IPS DF 4.7 (cell line): ENCODE data around the gene DHFR2.
"Not testable (repeated sequence)": the region's sequence is repeated elsewhere in the genome, so short reads cannot be mapped to it uniquely, and the experiment has no call there.

Source experiments
- DNase-seq: peaks from one replicate; pipeline ENCODE4 v3.0.0-alpha.2; 2013; ENCODE audit warnings: low spot score; ENCODE audit errors: extremely low read depth

Gene DHFR2

DNA sequence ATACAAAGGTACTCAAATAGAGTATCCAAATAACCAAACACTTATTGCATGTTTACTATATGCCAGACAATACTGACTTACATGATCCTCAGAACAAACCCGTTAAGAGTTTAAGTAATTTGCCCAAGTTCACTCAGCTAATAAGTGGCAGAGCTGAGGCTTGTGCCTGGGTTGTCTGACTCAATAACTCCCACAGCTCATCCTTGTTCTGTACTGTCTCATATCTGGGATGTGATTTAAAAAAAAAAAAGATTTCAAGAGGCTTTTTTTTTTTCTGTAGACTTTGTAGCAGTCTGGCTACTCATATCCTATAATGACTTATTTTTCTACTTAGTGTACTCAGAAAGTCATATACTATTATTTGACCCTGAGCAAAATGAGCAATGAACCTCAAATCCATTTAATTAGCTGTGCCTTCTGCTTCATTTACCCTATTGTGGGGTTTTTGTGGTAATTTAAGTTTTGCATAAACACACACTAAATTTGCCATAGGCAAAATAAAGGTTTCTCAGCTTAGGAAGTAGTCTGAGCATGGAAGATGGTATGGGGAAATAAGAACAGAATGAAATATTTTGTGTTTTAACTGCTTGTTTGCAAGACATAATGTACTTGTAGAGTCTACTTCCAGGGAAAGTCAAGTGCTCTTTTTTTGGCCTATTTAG, 3.2 kb upstream of the DHFR2 start:
- no peak for DNase-seq

DNA sequence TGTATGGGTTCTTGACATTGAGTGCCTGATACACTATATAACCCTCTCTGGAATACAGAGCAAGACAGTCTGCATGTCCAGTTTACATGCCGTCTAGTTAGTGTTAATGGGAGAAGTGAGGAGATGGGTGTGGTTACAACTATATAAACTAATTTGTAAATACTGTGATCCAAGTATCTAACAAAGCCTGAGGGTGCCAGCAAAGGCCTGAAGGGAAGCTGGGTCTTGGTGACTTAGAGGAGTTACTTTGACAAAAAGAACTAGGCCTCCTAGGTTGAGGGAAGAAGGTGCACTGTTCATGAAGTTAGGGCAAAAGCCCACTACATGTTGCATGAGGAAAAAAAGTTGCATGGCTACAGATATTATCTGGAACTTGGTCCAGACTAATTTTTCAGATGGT, 2.4 kb upstream of the DHFR2 start:
- DNase-seq = no peak

DNA sequence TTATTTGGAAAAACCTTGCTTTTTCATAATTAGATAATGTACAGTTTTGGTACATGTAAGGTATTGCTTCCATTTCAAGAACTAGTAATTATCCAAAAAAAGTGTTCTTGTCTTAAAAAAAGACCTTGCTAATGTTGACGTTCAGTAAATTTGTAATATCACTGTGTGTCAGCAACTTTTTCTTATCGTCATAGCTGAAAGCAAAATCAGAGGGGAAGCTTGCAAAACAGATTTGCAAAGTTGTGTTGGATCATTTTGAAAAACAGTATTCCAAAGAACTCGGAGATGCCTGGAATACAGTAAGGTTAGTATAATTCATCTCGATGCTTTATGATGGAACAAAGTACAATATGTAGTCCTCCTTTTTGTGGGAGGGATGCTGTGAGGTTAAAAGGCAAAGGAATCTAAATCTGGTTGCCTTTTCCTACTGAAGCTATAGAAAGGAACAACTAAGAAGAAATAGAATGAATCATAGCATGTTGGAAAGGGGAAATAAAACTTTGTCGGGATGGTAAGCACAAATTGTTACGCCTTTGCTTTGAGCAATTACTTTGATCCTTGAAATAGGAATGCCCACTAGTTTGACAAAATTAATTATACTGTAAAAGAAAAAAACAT, 1.6 kb upstream of the DHFR2 start:
- no peak for DNase-seq

DNA sequence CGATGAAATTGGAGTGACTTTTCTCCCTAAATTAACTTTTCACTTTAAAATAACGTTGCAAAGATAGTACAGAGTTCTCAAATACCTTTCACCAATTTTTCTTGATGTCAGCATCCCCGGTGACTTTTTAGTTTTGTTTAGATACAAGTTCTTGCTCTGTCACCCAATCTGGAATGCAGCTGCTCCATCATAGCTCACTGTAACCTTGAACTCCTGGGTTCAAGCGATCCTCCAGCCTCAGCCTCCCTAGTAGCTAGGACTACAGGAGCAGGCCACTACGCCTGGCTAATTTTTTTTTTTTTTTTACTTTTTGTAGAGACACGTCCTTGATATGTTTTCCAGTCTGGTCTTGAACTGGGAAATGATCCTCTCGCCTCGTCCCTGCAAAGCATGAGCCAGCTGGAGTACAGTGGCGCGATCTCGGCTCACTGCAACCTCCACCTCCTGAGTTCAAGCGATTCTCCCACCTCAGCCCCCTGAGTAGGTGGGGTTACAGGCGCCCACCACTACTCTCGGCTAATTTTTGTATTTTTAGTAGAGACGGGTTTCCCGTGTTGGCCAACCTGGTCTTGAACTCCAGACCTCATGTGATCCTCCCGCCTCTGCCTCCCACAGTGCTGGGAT, 892 bp upstream of the DHFR2 start:
- DNase-seq = no peak

DNA sequence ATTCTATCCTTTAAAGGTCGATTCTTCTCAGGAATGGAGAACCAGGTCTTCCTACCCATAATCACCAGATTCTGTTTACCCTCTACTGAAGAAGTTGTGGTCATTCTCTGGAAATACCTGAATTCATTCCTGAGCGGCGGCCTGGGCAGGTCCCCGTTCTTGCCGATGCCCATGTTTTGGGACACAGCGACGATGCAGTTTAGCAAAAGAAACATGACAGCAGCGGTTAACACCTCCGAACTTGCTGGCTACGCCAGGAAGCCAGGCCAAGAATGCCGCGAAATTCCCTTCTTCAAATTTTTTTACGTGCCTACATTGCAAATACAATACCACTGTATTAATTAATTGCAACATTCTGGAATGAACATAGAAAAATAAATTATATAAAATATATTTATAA, 1.4 kb downstream of the DHFR2 start:
- no peak for DNase-seq

DNA sequence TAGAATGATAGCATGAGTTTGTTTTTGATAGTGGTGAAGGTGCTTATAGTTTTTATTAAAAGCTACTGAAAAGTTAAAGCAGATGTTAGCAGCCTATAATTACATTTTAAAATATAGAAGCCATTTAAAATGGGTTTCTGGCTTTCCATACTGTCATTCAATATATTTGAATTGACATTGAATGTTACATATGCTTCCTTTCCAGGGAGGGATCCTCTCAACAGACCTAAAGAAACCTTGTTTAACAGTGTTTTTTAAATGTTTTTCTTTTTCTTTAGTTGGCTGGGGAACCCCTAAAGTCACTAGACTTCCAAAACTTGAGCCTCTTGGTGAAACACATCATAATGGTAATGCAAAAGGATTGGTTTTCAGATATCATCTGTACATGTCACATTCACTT, 12.2 kb downstream of the DHFR2 start:
- no peak for DNase-seq

DNA sequence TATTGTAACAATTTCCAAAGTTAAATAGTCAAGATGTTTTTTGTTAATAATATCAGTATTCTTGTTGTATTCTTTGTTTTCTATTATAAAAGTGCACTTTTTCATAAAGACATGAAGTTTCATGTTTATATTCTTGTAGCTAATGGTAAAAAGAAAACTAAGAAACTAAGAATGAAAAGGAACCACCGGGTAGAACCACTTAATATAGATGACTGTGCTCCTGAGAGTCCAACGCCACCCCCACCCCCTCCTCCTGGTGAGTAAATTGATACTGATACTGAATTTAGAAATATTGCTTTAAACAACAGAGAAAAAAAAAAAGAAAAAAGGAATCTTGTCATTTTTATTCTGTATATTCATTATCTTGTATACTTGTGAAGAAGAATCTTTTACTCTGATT, 13.4 kb downstream of the DHFR2 start:
- DNase-seq = no peak

DNA sequence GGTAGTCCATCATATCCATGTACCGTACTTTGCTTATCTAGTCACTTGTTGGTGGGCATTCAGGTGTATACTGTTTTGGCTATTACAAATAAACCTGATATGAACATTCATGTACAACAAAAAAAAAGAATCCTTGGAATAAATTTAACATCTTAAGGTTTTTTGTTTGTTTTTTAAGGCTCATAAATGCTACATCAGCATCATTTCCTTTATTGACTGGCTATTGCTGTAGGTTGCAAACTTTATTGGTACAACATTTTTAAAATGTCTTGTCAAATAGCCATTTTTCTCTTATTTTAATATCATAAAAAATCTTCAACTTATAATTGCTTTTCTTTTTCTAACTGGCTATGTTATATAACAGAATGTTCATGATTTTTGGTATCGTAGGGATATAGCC, 16.2 kb downstream of the DHFR2 start:
- no peak for DNase-seq

DNA sequence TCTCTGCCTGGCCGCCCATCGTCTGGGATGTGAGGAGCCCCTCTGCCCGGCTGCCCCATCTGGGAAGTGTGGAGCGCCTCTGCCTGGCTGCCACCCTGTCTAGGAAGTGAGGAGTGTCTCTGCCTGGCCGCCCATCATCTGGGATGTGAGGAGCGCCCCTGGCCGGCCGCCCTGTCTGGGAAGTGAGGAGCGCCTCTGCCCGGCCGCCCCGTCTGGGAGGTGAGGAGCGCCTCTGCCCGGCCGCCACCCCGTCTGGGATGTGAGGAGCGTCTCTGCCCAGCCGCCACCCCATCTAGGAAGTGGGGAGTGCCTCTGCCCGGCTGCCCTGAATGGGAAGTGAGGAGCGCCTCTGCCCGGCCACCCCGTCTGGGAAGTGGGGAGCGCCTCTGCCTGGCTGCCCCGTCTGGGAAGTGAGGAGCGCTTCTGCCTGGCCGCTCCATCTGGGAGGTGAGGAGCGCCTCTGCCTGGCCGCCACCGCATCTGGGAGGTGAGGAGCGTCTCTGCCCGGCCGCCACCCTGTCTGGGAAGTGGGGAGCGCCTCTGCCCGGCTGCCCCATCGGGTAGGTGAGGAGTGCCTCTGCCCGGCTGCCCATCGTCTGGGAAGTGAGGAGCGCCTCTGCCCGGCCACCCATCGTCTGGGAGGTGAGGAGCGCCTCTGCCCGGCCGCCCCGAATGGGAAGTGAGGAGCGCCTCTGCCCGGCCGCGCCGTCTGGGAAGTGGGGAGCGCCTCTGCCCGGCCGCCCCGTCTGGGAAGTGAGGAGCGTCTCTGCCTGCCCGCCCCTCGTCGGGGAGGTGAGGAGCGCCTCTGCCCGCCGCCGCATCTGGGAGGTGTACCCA, 18.4 kb downstream of the DHFR2 start:
- not testable (repeated sequence) for DNase-seq

DNA sequence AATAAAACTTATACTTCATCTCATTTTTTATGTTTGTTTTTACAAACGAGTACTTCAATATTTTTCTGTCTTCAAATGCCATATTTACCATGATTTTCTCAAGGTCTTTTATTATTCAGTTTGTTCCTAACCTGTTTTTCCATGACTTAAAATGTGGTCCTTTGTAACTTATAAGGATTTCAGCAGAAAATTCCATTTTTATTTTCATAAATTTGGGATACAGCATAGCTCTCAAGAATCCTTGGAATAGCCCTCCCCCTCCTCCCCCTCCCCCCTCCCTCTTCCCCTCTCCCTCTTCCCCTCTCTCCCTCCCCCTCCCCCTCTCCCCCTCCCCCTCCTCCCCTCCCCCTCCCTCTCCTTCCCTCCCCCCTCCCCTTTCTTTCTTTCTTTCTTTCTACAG, 19.4 kb downstream of the DHFR2 start:
- no peak for DNase-seq

DNA sequence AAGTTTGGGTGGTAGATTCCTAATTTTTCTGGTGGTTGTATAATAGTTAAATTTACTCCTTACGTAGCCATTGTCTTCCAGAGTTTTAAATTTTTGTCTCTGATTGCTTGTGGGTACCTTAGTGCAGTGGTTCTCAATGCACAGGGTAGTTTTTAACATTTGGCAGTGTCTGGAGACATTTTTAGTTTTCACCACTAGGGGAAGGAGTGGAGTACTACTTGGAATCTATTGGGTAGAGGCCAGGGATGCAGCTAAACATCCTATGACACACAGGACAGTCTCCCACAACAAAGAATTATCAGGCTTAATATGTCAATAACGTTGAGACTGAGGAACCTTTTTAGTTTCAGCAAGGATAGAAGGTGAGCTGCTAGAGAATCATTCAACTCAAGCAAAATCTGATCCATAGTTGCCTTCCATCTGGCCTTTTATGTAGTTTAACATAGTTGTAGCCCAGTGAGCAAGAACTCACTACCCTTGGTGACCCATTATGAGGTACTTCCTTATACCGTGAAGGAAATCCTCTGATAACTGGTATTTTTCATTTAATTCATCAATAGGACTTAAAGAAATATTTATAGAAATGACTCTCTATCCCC, 25.7 kb downstream of the DHFR2 start:
- DNase-seq = peak; percentile 7

DNA sequence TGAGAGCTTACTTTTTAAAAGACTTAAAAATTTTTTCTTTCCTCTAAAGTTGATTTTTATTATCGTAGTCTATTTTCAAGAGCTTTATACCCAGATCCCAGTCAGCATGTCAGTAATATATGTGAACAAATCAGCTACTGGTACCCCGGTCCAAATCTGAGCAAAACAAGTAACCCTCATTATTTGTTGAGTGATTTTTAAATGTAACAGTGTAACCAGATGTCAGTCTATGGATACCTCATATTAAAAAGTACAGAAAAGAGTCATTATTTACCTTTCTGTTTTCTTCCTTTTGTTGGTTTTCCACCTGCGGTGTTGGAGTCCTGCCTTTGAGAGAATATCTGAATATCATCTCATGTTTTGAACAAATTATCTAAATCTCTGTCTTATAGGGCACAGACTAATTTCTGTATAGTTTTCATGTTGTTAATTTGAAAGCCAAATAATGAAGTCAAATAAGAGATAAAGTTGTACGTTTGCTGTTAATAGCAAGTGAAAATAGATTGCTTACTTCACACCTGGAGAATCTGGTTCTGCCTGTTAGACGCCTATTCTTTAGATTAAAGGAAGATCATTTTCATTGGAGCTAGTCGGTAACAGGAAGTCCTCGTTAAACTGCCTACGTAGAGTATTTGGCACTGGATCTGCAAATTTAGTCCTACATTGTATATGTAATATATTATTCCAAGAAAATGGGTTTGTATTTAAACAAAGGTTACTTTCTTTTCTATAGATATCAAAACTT, 34.5 kb downstream of the DHFR2 start, which contains the start of gene STX19:
STX19 (minus strand) TSS at position 505 of the 745 bp plus-strand sequence. CDS start 13,328 bp downstream, outside the sequence.
- no peak for DNase-seq

DNA sequence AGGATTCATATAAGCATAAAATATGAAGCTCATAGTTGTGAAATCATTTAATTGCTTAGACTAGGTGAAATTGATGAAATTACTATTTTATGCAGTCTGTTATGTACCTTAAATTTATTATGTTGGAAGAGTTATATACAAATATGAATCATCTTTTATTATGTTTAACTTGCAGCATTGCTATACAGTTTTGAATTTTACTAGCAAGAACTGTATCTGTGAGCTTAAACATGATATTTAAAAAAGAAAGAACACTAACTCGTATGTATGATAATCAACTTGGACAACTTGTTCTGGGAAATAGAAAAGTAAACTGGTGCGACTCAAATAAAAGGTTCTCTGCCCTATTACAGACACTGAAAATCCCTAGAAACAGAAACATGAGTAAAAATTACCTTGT, 36.1 kb downstream of the DHFR2 start:
- no peak for DNase-seq

DNA sequence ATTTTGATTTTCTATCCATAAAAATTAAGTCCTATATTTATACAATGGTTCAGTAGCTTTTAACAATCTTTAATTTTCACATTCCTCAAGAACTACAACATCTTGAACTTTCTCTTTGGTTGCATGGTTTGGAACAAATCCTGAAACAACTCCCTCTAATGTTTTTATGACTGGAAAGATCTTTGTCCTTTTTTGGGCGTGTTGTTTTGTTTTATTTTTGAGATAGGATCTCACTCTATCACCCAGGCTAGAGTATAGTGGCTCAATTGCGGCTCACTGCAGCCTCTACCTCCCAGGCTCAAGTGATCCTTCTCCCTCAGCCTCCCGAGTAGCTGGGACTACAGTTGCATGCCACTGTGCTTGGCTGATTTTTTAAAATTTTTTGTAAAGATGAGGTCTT, 38.3 kb downstream of the DHFR2 start:
- no peak for DNase-seq

DNA sequence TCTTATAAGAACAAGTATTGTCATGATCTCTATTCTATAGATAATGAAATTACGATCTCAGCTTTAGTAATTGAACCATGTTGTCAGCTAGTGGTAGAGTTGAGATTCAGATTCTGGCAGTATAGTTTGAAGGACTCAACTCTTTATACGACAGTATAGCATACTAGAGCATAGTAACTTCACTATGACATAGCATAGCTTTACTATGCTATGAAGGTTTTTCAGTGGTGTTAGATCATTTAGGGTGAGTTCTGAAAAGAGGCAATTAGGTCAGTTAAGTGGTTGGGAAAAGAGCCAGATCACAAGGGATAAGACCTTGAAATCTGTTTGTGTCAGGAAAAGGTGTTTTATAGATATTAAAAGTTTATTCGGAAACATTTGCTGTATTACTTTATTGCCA, 42.4 kb downstream of the DHFR2 start:
- DNase-seq = no peak

DNA sequence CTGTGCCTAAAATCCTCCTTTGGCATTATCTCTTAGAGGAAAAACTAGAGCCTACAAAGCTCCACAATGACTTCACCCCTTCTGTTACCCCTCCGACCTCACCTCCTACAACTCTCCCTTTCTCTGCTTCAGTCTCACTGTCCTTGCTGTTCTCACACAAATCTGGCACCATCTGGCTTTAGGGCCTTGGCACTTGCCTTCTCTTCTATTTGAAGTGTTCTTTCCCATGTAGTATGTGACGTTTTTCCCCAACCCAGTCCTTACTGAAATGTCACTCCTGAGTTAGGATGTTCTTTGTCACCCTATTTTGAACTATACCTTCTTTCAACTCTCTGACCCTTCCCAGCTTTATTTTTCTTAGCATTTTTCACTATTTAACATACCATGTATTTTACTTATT, 43.1 kb downstream of the DHFR2 start:
- DNase-seq = no peak

DNA sequence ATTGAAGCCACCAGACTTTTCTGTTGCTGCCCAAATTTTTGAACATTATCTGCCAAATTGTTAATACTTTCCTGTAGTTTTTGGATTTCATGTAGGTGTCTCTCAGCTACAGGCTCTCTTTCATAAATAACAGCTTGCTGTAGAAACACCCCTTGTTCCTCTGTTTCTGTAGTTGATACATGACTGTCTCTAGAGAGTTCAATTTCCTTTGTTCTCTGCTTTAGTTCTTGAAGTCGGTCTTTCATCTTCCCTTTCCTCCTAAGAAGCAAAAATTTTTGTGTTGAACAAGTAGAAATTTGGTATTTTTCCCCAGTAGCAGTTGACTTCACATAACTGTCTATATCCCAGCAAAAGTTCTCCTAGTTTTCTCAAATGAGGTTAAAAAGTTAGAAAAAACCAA, 47.7 kb downstream of the DHFR2 start:
- DNase-seq = no peak

DNA sequence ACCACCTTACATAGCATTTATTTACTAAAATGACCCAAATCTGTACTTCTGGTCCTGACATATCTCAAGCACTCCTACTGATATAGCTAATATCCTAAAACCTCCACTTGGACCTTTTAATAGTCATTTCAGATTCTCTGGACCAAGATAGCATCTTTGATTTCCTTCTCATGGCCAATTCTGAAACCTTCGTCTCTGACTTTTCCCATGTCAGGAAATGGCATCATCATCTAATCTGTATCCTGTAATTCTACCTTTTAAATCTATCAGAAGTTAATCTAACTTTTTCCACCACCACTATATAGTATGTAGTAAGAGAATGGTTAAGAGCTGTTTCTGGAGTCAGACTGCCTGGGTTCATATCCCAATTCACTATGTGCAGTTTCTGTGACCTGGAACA, 50.5 kb downstream of the DHFR2 start:
- DNase-seq = no peak

DNA sequence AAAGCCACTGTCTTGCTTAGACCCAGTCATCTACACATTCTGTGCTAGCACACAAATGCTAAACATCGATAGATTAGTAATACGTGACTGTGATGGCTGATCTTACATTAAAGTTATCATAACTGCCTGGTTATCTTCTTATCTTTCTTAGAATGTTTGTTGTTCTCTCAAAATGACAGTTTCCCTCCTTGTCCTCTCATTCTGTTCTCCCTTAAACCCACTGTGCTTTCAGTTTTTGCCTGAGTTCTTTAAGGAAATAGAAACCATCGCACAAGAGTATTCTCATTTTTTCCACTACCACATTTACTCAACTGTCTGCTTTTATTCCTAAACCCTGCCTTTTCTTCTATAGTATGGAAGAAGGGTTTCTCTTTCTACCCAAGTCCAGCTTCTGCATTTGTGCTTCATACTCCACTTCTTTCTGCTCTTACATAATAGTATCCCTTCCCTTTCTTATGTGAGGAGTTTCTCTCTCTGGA, 51.4 kb downstream of the DHFR2 start:
- DNase-seq = no peak

DNA sequence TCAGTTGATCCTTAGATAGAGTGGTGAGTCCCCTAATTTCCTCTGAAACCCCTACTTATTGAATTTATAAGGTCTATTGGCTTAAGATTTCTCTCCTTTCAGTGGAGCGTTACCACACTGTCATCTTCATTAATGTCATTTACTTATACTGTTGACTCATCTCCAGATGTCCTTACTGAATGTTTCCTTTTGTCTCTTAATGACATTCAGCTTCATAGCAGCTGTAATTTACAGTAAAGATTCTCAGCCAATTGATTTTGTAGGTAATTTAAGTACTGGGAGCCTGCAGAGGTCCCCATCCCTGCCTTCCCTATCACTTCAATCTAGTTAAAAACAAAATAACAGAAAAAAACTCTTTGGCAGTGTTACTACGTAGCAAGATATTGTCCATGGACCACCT, 53.1 kb downstream of the DHFR2 start:
- DNase-seq = no peak

DNA sequence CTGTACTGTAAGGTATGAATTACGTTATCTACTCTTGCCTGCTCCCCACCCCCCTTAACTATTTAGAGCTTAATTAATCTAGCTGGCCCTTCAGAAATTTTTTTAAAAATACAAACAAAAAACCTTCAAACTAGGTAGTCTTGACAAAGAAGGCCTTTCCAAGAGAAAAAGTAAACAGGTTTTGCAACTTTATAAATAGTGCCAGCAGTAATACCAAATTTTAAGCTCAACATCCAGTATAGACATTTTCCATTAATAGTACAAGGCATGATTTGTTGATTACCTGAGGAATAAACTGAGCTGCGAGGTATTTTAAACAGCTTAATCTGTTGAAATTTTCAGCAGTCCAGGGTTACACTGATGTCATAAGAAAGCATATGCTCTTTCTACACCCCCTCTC, 54.5 kb downstream of the DHFR2 start:
- DNase-seq = no peak
